GM12891 (cell line): ENCODE data around the gene PHYH.
A peak's percentile ranks its signal among the peaks of the same experiment; 100 is the strongest.
"Not testable (repeated sequence)": the region's sequence is repeated elsewhere in the genome, so short reads cannot be mapped to it uniquely, and the experiment has no call there.

ENCODE experiments used
- DNase-seq: peaks from one replicate; pipeline ENCODE4 v3.0.0; 2011; ENCODE audit warnings: low spot score; ENCODE audit not compliant: insufficient read length
- FAIRE-seq: peaks from 2 replicates; lab custom pipeline; 2011; peaks lifted over from hg19 to GRCh38; lab: Jason Lieb, UNC
- PAX5 ChIP-seq: IDR thresholded peaks from 2 replicates; pipeline ENCODE4 v1.6.1; 2011; ENCODE audit warnings: low read length, moderate library complexity, mild to moderate bottlenecking; ENCODE audit not compliant: insufficient read depth, severe bottlenecking
- POLR2A ChIP-seq: IDR thresholded peaks from 2 replicates; pipeline ENCODE4 v1.6.1; 2011; ENCODE audit warnings: low read depth, low read length, control low read depth
- POLR2AphosphoS5 ChIP-seq: IDR thresholded peaks from 2 replicates; pipeline ENCODE4 v1.6.1; 2011; ENCODE audit warnings: low read depth, low read length, control low read depth
- POU2F2 ChIP-seq: IDR thresholded peaks from 2 replicates; pipeline ENCODE4 v1.6.1; 2011; ENCODE audit warnings: low read depth, mild to moderate bottlenecking, control low read depth, low read length, moderate library complexity
- SPI1 ChIP-seq: IDR thresholded peaks from 2 replicates; pipeline ENCODE4 v1.6.1; 2011; ENCODE audit warnings: low read depth, low read length, control low read depth
- TAF1 ChIP-seq: IDR thresholded peaks from 2 replicates; pipeline ENCODE4 v1.6.1; 2011; ENCODE audit warnings: low read depth, low read length, control low read depth

PHYH gene

GRCh38 chr10:13276749-13277365, 23.0 kb downstream of the PHYH start:
- FAIRE-seq (no peak), DNase-seq (no peak)
- no peak for TF ChIP-seq TAF1
- TF ChIP-seq POLR2A: no peak
- no peak for TF ChIP-seq POU2F2
- TF ChIP-seq POLR2AphosphoS5: no peak
- TF ChIP-seq SPI1: no peak
- no peak for TF ChIP-seq PAX5

- FAIRE-seq, DNase-seq: not testable (repeated sequence)
Observed at GRCh38 chr10:13276146-13276545, 23.7 kb downstream of the PHYH start.

GRCh38 chr10:13272164-13272571, 27.7 kb downstream of the PHYH start:
- FAIRE-seq (no peak), DNase-seq (no peak)
- TF ChIP-seq POU2F2 (no peak), SPI1 (no peak), POLR2A (no peak), TAF1 (no peak), PAX5 (no peak), POLR2AphosphoS5 (no peak)

GRCh38 chr10:13271552-13272163, 28.2 kb downstream of the PHYH start:
- TF ChIP-seq TAF1: no peak
- no peak for TF ChIP-seq POLR2A
- no peak for TF ChIP-seq PAX5
- no peak for TF ChIP-seq SPI1
- TF ChIP-seq POU2F2: no peak
- TF ChIP-seq POLR2AphosphoS5: no peak
- FAIRE-seq (peak; percentile 9), DNase-seq (peak; percentile 31)

GRCh38 chr10:13270877-13271551, 28.9 kb downstream of the PHYH start:
- TF ChIP-seq POLR2A: no peak
- TF ChIP-seq POU2F2: no peak
- TF ChIP-seq SPI1: no peak
- no peak for TF ChIP-seq POLR2AphosphoS5
- TF ChIP-seq TAF1: no peak
- TF ChIP-seq PAX5: no peak
- no peak for FAIRE-seq
- DNase-seq: no peak

- DNase-seq (no peak), FAIRE-seq (no peak)
- no peak for TF ChIP-seq POU2F2
- TF ChIP-seq SPI1: no peak
- TF ChIP-seq POLR2AphosphoS5: no peak
- no peak for TF ChIP-seq POLR2A
- no peak for TF ChIP-seq TAF1
- TF ChIP-seq PAX5: no peak
Observed at GRCh38 chr10:13268841-13269240, 31.0 kb downstream of the PHYH start.

- no peak for TF ChIP-seq POLR2AphosphoS5
- TF ChIP-seq SPI1: no peak
- no peak for TF ChIP-seq POU2F2
- no peak for TF ChIP-seq POLR2A
- TF ChIP-seq PAX5: no peak
- TF ChIP-seq TAF1: no peak
- DNase-seq (no peak), FAIRE-seq (no peak)
Observed at GRCh38 chr10:13268310-13268709, 31.6 kb downstream of the PHYH start.

- TF ChIP-seq TAF1 (no peak), PAX5 (no peak), SPI1 (no peak), POU2F2 (no peak), POLR2A (no peak), POLR2AphosphoS5 (no peak)
- DNase-seq: no peak
- no peak for FAIRE-seq
Observed at GRCh38 chr10:13263591-13263990, 36.3 kb downstream of the PHYH start.

- TF ChIP-seq PAX5: no peak
- TF ChIP-seq POLR2AphosphoS5: no peak
- TF ChIP-seq POU2F2: no peak
- no peak for TF ChIP-seq TAF1
- TF ChIP-seq SPI1: no peak
- no peak for TF ChIP-seq POLR2A
- DNase-seq (no peak), FAIRE-seq (no peak)
Observed at GRCh38 chr10:13262433-13262832, 37.4 kb downstream of the PHYH start.

GRCh38 chr10:13257621-13258140, 42.2 kb downstream of the PHYH start:
- no peak for TF ChIP-seq PAX5
- TF ChIP-seq TAF1: no peak
- TF ChIP-seq POLR2AphosphoS5: no peak
- no peak for TF ChIP-seq SPI1
- FAIRE-seq: no peak

More at GRCh38 chr10:13257621-13258140, 42.2 kb downstream of the PHYH start:
- no peak for DNase-seq
